AG04449 (cell line): Measurements from ENCODE around the gene LRSAM1.

Experiments used
- CTCF ChIA-PET: fragments of 350-600 bp; formaldehyde crosslinking; extraction: SDS; loops from one replicate; lab custom pipeline; 2021; ENCODE audit warnings: antibody characterized with exemption; lab: Yijun Ruan, JAX
- POLR2A ChIA-PET: fragments of 400-600, 350-600 bp; formaldehyde crosslinking; extraction: SDS; loops from one replicate; lab custom pipeline; 2020; ENCODE audit warnings: antibody characterized with exemption, inconsistent platforms; lab: Yijun Ruan, JAX
- DNase-seq: peaks from one replicate; pipeline ENCODE4 v3.0.0-alpha.2; 2010; ENCODE audit warnings: low read depth, low spot score
- H3K4me3 ChIP-seq: 2 replicates; pipeline ENCODE4 v1.5.1; 2011; ENCODE audit warnings: low read depth, mild to moderate bottlenecking, control low read depth, low read length
- TF ChIP-seq, protein P1 (sequence below): IDR thresholded peaks from one replicate; pipeline ENCODE4 v1.5.1; 2011; ENCODE audit warnings: mild to moderate bottlenecking, moderate library complexity, low read length, control low read depth, inconsistent platforms; ENCODE audit not compliant: insufficient read depth; ENCODE audit errors: missing control alignments

Gene LRSAM1

DNA sequence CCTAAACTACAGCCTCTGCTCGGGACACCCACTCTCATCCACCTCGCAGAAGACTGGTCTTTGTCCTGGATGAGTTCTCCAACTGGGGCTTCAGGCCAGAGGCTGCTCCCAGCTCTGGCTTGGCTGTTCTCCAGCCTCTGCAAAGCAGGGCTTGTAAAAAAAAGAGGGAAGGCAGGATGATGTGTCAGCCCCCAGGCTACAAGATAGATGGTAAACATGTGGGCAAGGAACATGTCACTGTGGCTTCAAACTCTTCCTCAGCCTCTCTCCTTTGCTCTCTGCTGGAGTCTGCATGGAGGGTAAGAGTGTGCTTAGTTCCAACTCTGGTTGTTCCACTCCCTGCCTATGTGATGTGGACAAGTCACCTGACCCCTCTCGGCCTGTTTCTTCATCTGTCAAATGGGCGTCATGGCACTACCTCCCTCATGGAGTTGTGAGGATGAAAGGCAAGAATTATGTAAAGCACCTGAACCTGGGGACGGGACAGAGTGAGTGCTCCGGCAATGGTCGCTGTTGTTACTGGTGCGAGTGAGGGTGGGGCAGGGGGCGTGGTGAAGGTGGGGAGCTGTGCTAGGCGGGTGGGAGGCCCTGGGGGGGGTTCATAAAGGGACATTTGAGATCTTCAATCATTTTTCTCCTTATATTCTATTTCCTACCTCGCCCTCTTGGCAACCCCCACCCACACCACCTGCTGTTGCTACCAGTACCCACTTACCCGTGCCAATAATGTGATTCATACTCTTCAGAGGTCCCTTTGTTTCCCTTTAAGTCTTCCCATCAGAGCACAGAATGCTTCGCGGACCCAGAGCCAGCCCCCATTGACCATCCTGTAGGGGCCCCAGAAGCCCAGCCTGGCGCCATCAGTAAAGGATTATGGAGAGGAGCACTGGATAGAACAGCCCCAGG, 33.9 kb upstream of the LRSAM1 start:
- CTCF ChIA-PET, result interaction anchor here (0.8 kb wide), 1 partner anchor 203 kb away, joined by 3 read pairs; no protein-coding TSS in a partner anchor
- no peak for DNase-seq
- POLR2A ChIA-PET, result no interaction called here
- H3K4me3 ChIP-seq, result no peak overlapping the region
- TF ChIP-seq, protein P1, sequence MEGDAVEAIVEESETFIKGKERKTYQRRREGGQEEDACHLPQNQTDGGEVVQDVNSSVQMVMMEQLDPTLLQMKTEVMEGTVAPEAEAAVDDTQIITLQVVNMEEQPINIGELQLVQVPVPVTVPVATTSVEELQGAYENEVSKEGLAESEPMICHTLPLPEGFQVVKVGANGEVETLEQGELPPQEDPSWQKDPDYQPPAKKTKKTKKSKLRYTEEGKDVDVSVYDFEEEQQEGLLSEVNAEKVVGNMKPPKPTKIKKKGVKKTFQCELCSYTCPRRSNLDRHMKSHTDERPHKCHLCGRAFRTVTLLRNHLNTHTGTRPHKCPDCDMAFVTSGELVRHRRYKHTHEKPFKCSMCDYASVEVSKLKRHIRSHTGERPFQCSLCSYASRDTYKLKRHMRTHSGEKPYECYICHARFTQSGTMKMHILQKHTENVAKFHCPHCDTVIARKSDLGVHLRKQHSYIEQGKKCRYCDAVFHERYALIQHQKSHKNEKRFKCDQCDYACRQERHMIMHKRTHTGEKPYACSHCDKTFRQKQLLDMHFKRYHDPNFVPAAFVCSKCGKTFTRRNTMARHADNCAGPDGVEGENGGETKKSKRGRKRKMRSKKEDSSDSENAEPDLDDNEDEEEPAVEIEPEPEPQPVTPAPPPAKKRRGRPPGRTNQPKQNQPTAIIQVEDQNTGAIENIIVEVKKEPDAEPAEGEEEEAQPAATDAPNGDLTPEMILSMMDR, result no peak

DNA sequence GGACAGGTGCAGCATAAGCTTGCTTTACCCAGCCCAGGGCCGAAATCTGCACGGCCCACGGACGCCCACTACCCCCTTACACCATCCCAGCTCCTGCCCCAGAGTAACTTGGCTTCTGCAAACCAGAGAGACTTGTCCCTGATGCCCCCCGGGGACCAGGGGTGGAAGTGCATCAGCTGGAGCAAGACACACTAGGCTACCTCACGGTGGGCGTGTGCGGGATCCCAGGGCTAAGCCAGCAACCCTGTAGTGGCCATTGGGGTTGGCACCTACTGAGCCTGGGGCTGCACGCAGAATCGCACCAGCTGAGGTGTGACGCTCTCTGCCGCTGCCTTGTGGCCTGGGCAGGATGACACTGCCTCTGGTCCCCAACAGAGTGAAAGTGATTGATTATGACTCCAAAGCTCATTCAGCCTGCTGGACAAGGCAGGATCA, 33.3 kb upstream of the LRSAM1 start:
- TF ChIP-seq, protein P1, result no peak
- ChIA-PET POLR2A (no interaction called here), CTCF (interaction anchor here (0.8 kb wide), 1 partner anchor 204 kb away, joined by 3 read pairs; no protein-coding TSS in a partner anchor)
- no peak overlapping the region for H3K4me3 ChIP-seq
- no peak for DNase-seq

DNA sequence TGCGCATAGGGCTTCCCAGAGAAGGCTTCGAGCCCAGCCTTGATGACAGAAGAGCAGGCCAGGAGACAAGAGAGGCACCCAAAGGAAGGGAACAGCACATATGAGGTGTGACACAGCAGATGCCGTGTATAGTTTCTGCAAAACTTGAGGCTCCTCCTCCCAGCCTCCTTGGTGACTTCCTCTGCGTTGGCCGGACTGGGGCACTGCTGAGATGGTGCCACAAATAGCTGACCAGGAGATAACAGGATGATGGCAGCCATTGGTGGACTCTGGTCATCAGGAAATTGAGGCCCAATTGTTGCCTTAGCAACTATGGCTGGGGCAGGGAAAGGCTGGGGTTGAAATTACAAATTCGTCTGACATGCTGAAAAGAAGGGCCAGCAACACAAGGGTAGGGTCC, 32.0 kb upstream of the LRSAM1 start:
- CTCF ChIA-PET, result no interaction called here
- TF ChIP-seq, protein P1, result no peak
- H3K4me3 ChIP-seq, result no peak overlapping the region
- DNase-seq, result no peak
- POLR2A ChIA-PET, result no interaction called here

DNA sequence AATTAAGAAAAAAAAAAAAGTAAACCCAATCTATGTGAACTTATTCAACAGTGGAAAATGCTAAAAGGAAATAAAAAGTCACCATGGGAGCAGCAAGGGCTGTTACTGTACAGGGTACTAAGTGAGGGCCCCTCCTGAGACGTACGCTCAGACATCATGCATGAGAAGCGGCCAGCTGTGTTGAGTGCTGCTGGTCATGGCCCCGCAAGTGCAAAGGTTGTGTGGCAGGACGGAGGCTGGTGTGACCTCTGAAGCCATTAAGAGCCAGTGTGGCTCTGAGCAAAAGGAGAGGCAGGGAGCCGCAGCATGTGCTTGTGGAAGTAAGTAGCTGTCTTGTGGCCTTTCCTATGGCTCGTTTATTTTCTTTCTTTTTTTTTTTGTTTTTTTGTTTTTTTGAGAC, 30.3 kb upstream of the LRSAM1 start:
- POLR2A ChIA-PET, result no interaction called here
- no peak for DNase-seq
- no peak overlapping the region for H3K4me3 ChIP-seq
- CTCF ChIA-PET, result no interaction called here
- TF ChIP-seq, protein P1, result no peak

DNA sequence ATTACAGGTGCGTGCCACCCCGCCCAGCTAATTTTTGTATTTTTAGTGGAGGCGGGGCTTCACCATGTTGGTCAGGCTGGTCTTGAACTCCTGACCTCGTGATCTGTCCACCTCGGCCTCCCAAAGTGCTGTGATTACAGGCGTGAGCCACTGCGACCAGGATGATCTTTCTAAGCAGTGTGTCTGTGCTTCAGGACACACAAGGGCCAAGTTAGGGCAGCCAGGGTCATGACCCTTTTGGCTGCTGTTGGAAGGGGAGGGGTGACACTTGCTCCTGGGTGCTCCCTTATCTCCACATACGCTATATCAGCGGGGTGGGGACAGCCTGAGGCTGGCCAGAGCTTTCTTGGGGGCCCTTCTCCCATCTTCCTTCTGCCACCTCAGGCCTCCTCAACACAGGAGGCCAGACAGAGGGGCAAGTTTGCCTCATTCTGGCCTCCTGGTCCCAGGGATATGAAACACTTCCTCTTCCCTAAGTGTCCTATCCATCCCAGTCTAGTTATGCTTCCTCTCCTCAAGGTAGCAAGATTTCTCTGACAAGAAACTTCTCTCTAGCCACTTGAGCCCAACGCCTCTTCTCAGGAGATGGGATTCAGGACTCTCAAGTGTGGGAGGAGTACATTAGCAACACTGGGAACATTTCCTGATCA, 29.1 kb upstream of the LRSAM1 start:
- TF ChIP-seq, protein P1, result no peak
- no peak for DNase-seq
- no peak overlapping the region; the same call in 1 of the 2 replicates for H3K4me3 ChIP-seq
- POLR2A ChIA-PET, result interaction anchor here (0.7 to 2.6 kb wide), 2 partner anchors 30 to 57 kb away, joined by 3 to 19 read pairs; partner anchors contain the start of genes LRSAM1 and RPL12
- CTCF ChIA-PET, result no interaction called here

DNA sequence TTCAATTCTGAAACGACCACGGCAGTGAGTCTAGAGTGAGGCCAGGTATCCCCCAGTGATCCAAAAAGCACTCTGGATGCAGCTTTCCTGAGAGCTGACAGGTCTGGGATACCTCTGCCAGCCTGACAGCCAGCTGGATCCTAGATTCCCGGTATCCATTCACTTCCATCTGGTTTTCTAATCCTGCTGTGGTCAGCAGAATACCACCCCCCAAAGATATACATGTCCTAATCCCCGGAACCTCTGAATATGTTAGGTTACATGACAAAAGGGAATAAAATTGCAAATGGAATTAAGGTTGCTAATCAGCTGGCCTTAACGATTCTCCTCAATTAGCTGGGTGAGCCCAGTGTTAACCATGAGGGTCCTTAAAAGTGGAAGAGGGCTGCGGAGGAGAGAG, 28.5 kb upstream of the LRSAM1 start:
- POLR2A ChIA-PET, result interaction anchor here (2.6 kb wide), 1 partner anchor 29 kb away, joined by 19 read pairs; the partner anchor contains the start of genes LRSAM1 and RPL12
- DNase-seq, result no peak
- TF ChIP-seq, protein P1, result no peak
- CTCF ChIA-PET, result interaction anchor here (1.8 kb wide), 1 partner anchor 208 kb away, joined by 4 read pairs; no protein-coding TSS in a partner anchor
- peak overlapping the region; percentile 94 for H3K4me3 ChIP-seq
